Muscle layer of duodenum (tissue), 2 donors: Measurements from ENCODE around the gene NFIX.

Experiments
- H3K27ac ChIP-seq: one replicate; pipeline ENCODE4 v1.7.0; 2013; ENCODE audit warnings: mild to moderate bottlenecking, low read length
- H3K27me3 ChIP-seq: one replicate; pipeline ENCODE4 v1.7.0; 2013; ENCODE audit warnings: low read depth, mild to moderate bottlenecking, control low read depth, low read length
- H3K36me3 ChIP-seq, 2 donors: one replicate each; pipeline ENCODE4 v1.7.0; 2013; ENCODE audit warnings: low read length in 2 of 2, control low read depth in 1 of 2, mild to moderate bottlenecking in 1 of 2; ENCODE audit not compliant: insufficient read depth in 2 of 2, control insufficient read depth in 1 of 2
- H3K4me1 ChIP-seq, 2 donors: one replicate each; pipeline ENCODE4 v1.7.0; 2013; ENCODE audit warnings: low read length in 2 of 2, mild to moderate bottlenecking in 2 of 2, control low read depth in 1 of 2, moderate library complexity in 1 of 2; ENCODE audit not compliant: insufficient read depth in 2 of 2, control insufficient read depth in 1 of 2
- H3K4me3 ChIP-seq, 2 donors: one replicate each; pipeline ENCODE4 v1.7.0; 2013; ENCODE audit warnings: low read length in 2 of 2, low read depth in 1 of 2, mild to moderate bottlenecking in 1 of 2
- H3K9me3 ChIP-seq, 2 donors: one replicate each; pipeline ENCODE4 v1.7.0; 2013; ENCODE audit warnings: low read length in 2 of 2, control low read depth in 1 of 2, mild to moderate bottlenecking in 1 of 2; ENCODE audit not compliant: control insufficient read depth in 1 of 2
- donor health status: healthy.

NFIX gene

DNA sequence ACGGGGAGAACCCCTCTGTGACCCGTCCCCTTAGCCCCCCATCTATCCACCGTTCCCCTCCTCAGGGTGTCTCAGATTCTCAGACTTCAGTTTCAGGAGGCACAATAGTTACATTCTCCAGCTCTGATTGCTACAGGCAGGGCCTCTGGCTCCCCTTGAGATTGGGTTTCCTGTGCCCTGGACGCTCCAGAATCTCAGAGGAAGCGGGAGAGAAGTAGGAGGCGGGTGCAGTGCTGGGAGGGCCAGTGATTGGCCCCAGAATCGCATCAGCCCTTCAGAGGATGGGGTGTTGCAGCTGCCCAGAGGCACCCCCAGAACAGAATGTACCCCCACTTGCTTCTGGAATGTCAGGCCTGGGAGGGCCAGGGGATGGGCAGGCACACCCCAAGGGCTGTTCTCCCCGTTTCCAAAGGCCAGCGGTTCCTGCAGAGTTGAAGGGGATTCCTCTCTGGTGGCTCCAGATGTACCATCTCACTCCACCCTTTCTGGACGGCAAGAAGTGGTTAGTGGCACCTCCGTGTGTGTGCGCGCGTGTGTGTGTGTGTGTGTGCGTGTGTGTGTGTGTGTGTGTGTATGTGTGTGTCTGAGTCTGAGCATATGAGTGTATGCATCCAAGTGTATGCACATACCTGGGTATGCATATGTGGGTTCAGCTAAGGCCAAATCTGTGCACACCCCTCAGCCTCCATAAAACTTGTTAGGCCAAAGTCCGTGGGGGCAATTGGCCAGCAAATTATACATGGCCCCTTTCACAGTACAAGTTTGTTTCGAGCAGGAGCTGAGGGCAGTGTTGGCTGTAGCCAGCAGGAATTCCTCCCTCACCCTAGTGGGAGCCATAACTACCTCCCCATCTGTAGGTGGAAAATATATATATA is 71.9 kb downstream of the NFIX start:
- H3K4me1 ChIP-seq, result peaks cover 21 to 81% of the 10 kb centered on the region in 2 donors
- no peaks in the 10 kb centered on the region for H3K36me3 ChIP-seq
- no peaks in the 10 kb centered on the region for H3K9me3 ChIP-seq
- H3K27me3 ChIP-seq, result no peaks in the 10 kb centered on the region
- H3K4me3 ChIP-seq, result no peak overlapping the region
- H3K27ac ChIP-seq, result peak overlapping the region; percentile 16

DNA sequence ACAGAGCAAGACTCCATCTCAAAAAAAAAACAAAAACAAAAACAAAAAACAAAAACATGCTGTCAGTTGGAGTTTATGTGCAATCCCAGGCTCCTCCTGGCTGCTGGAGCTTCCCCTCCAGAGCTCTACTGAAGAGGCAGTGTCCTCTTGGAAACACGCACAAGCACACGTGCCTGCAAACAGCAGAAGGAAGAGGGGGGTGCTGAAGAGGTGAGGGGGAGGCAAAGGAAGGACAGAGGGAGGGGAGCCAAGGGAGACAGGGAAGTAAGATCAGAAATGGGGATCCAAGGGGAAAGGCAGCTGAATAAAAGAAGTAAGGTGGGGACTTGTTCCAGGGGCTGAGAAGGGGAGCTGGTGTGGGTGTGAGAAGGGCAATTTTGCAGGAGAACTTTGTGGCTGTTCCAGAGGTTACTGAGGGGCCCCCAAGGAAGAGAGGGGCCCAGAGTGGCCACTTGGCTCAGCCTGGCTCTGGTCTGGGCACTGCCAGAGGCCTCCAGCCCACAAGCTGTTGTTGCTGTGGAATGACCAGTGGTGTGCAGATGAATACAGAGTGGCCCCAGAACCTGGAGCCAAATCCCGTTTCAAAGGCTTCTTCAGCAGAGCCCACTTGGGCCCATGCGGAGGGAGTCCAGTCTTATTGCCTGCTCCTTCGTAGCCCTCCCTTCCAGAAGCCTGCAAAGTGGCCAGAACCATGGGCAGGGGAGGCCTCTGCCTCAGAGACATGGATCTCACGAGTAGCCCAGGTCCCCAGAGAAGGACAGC is 73.0 kb downstream of the NFIX start:
- peaks cover 0 to 4% of the 10 kb centered on the region in 2 donors for H3K36me3 ChIP-seq
- peaks cover 15 to 79% of the 10 kb centered on the region in 2 donors for H3K4me1 ChIP-seq
- no peak overlapping the region for H3K4me3 ChIP-seq
- H3K27ac ChIP-seq, result no peak overlapping the region
- H3K27me3 ChIP-seq, result no peaks in the 10 kb centered on the region
- no peaks in the 10 kb centered on the region for H3K9me3 ChIP-seq

DNA sequence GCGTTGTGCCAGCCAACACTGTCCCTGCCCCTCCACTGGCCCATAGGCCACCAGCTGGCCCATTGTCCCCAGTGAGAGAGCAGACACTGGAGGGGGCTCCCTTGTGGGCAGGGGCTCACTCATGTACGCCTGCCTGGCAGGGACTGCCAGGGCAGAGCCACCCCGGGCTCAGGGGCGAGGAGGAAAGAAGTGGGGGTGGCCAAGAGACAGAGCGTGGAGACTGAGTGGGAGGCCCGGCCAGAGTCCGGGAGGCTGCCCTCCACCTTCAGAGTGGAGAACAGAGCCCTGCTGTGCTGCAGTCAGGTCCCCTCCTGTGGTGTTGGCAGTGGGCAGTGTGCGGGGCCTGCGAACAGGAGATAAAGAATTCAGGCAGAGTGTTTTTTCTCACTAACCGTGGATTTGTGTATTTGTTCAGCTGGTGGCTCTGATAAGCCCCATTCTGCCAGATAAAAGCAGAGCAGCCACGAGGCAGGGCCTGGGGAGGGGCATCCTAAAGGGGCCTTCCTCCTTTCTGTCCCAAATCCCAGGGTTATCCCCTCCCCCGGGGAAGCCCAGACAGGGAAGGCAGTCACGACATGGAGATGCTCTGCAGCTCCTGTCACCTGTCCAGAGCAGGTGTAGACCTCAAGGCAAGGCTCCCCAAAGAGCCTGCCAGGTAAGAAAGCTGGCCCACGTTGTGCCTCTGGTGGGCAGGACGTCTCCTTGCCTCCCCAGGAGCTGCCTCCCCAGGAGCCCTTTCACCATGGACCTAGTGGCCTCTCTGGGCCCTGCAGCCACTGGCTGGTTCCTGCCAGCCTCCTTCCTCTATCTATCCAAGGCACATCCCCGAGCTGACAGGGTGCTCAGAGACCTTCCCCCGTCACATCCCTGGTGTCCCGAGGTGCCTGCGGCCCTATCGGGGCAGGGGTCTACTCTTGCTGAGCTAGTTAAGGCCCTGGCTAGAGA is 74.4 kb downstream of the NFIX start:
- Histone ChIP-seq H3K9me3 (no peaks in the 10 kb centered on the region), H3K4me3 (peak overlapping the region in 1 of 2 donors; percentile 15), H3K36me3 (peaks cover 10 to 15% of the 10 kb centered on the region in 2 donors), H3K4me1 (peaks cover 10 to 73% of the 10 kb centered on the region in 2 donors), H3K27ac (no peak overlapping the region), H3K27me3 (no peaks in the 10 kb centered on the region)

DNA sequence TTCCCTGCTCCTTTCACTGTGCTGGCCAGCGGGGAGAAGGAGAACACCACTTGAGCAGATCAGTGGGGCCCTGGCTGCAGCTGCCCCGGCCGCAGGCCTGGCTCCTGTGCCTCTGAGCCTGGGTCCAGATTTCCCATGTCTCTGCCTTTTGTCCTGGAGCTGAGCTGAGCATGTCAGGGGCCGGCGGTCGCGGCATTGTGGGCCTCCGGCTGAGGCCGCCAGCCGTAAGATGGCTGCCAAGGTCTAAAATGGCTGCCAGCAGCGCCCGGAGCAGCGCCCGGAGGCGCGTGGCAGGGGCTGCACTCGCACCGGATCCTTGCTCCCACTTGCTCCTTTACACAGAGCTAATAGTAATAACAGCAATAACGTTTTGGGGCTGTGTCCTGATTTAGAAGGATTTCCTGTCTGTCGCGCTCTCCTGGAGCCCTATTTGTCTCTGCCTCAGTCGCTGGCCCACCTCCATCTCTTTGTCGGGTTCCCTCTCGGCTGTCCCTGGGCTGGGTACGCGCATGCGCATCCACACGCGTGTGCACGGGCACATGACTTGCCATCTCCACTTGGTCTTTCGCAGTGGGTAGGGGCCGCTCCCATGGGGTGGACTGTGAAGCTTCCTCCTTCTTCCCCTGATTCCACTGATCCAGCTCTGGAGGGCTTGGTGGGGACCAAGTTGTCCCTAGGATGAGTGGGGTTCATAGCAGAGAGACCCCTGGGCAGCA is 75.3 kb downstream of the NFIX start:
- Histone ChIP-seq H3K9me3 (no peaks in the 10 kb centered on the region), H3K27me3 (no peaks in the 10 kb centered on the region), H3K4me3 (peak overlapping the region in 1 of 2 donors; percentile 15), H3K27ac (no peak overlapping the region), H3K36me3 (peaks cover 13 to 18% of the 10 kb centered on the region in 2 donors), H3K4me1 (peaks cover 10 to 70% of the 10 kb centered on the region in 2 donors)

DNA sequence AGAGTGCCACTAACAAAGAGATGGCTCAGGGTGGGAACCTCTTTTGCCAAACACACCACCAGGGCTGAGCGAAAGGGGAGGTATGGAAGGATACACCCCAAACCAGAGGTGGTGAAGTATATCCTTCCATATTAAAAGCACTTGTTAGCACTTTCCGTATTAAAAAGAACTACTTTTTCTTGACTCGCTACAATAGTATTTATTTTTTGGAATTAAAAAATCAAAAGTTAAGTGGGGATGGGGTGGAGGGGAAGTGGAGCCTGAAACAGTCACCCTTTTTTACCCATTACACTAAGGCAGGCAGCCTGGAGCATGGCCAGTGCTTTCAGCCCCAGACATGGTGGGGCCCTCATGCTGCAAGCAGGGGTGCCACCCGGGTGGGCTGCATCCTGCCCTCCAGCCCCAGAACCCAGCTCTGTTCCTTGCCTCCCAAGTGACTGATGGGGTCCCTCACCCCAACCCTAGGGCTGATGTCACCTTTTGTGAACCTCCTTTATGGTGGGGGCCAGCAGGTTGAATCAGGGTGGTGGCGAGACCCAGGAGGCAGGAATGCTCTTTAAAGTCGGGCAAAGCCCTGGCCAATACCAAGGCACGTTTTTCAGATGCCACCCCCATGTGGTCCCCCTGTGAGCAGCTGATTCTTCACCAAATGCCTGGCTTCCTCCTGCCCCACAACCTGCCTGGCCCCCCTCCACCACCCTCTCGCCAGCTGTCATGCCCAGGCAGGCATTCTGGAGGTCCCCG is 76.3 kb downstream of the NFIX start:
- Histone ChIP-seq H3K27ac (no peak overlapping the region), H3K4me1 (peaks cover 10 to 71% of the 10 kb centered on the region in 2 donors)

DNA sequence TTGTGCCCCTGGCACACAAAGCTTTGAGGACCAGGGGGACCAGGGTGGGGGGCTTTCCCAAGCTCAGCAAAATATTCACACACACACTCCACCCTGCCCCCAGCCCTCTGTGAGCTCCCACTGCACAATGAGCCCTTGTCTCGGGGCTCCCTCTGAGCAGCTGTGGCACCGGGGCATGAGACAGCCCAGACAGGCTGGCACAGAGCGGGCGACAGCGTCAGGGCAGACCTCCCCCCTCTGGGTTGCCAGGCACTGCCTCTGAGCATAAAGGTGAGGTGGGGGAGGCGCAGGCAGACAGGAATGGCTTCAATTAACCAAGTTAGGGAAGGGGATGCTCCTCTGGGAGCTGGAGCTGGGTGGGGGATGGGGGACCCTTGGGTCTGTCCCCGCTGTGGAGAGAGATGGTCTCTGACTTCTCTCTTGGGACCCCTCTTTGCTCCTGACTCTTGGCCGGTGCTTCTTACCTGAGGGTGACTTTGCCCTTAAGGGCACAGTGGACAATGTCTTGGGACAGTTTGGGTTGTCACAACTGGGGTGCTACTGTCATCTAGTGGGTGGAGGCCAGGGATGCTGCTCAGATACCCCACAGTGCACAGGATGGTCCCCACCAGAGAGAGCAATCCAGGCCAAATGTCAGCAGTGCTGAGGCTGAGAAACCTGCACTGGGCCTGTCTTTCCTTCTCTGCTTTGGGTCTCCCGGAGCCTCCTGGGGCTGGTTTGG is 77.1 kb downstream of the NFIX start:
- Histone ChIP-seq H3K27ac (no peak overlapping the region), H3K4me3 (no peak overlapping the region), H3K9me3 (no peaks in the 10 kb centered on the region), H3K4me1 (peaks cover 10 to 71% of the 10 kb centered on the region in 2 donors), H3K36me3 (peaks cover 19 to 28% of the 10 kb centered on the region in 2 donors), H3K27me3 (no peaks in the 10 kb centered on the region)

More for the DNA sequence above, 76.3 kb downstream of the NFIX start:
- no peaks in the 10 kb centered on the region for H3K27me3 ChIP-seq
- H3K4me3 ChIP-seq, result no peak overlapping the region
- H3K36me3 ChIP-seq, result peaks cover 19 to 28% of the 10 kb centered on the region in 2 donors
- no peaks in the 10 kb centered on the region for H3K9me3 ChIP-seq

DNA sequence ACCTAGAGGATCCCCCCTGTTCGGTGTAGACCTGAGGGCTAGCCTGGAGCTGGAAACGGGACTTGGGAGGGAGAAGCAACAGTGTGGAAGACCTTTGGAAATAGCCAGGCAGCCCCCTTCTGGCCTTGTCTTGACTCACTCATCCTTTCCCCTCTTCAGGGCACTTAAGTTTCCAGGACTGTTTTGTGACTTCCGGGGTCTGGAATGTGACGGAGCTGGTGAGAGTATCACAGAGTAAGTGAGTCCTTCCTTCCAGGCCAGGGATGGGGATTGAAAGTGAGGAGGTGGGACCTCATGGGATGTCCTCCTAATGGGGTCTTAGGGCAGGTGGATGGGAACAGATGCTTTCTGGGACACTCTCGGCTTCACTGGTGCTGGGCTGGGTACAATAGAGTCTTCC is 78.0 kb downstream of the NFIX start:
- Histone ChIP-seq H3K9me3 (no peaks in the 10 kb centered on the region), H3K27me3 (no peaks in the 10 kb centered on the region), H3K4me1 (peaks cover 10 to 71% of the 10 kb centered on the region in 2 donors), H3K27ac (no peak overlapping the region), H3K4me3 (no peak overlapping the region), H3K36me3 (peaks cover 19 to 28% of the 10 kb centered on the region in 2 donors)

DNA sequence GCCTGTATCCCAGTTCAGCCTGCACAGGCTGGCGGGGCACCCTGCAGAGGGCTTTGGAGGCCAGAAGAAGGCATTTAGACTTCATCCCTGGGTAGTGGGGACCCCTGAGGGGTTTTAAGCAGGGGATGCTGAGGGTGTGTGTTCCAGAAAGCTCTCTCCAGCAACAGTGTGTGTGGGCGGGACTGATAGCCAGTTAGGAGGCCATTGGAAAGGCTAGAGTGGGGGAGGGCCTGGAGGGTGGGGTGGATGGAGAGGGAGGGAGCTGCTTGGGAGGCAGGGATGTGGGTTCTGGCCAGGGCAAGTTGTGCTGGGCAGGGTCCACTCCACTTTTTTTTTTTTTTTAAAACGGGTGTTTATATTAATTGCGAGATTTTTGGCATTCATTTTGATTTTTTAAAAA is 79.1 kb downstream of the NFIX start:
- no peaks in the 10 kb centered on the region for H3K27me3 ChIP-seq
- peaks cover 7 to 71% of the 10 kb centered on the region in 2 donors for H3K4me1 ChIP-seq
- no peaks in the 10 kb centered on the region for H3K9me3 ChIP-seq
- no peak overlapping the region for H3K27ac ChIP-seq
- H3K36me3 ChIP-seq, result peaks cover 19 to 28% of the 10 kb centered on the region in 2 donors
- no peak overlapping the region for H3K4me3 ChIP-seq

DNA sequence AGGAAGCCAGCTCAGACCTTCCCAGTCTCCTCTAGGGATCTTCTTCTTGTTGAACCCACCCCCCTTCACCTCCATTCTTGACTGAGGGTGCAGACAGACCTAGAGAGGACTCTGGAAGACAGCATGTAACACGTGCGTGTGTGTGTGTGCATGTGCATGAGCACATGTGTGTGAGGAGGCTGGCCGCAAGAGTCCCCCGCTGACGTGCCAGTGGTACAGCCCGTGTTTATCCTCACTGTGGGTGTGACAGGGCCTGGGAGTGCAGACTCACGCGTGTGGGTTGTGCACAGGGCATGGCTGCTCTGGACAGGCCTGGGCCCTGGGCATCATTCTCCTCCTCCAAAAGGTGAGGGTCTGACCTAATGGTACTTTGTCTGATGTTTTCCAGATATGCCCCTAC is 81.0 kb downstream of the NFIX start:
- Histone ChIP-seq H3K9me3 (no peaks in the 10 kb centered on the region), H3K27ac (no peak overlapping the region), H3K36me3 (peaks cover 19 to 28% of the 10 kb centered on the region in 2 donors), H3K4me3 (peak overlapping the region in 1 of 2 donors; percentile 12), H3K27me3 (no peaks in the 10 kb centered on the region), H3K4me1 (peaks cover 7 to 65% of the 10 kb centered on the region in 2 donors)
